Thoracic aorta (tissue), 2 donors: ENCODE measurements around the gene KCNK15. TPM values are rescaled to one million over a fixed set of nuclear protein-coding genes. Genes with fewer than 3 reads are reported as not detected.
A peak's percentile ranks its signal among the peaks of the same experiment; 100 is the strongest.

ENCODE experiments used
- ATAC-seq: fragments of 150-250 bp; one replicate; pipeline ENCODE4 v1.8.0; 2017; ENCODE audit warnings: low read depth; ENCODE audit not compliant: insufficient number of reproducible peaks, low FRiP score
- DNase-seq: peaks from one replicate; pipeline ENCODE4 v3.0.0-alpha.2; 2020; ENCODE audit warnings: low spot score
- H3K27ac ChIP-seq, 2 donors: fragments of 200-600 bp; sonication (generic); 1 replicate in 1 of 2; 2 replicates in 1 of 2; pipeline ENCODE4 v1.5.1; 2016; ENCODE audit warnings: mild to moderate bottlenecking in 2 of 2, moderate library complexity in 2 of 2
- H3K27me3 ChIP-seq: fragments of 200-600 bp; sonication (generic); replicated peaks from 2 replicates; pipeline ENCODE4 v1.6.0; 2016; ENCODE audit warnings: mild to moderate bottlenecking; ENCODE audit not compliant: insufficient read depth
- H3K36me3 ChIP-seq: fragments of 200-600 bp; sonication (generic); one replicate; pipeline ENCODE4 v1.5.1; 2016
- H3K4me1 ChIP-seq, 2 donors: fragments of 200-600 bp; sonication (generic); 1 replicate in 1 of 2; 2 replicates in 1 of 2; pipeline versions ENCODE4 v1.5.1 to v1.6.0; 2016; ENCODE audit warnings: low read depth in 2 of 2, mild to moderate bottlenecking in 1 of 2; ENCODE audit not compliant: control insufficient read depth in 1 of 2
- H3K4me3 ChIP-seq: fragments of 200-600 bp; sonication (generic); 2 replicates; pipeline ENCODE4 v1.5.1; 2016; ENCODE audit warnings: mild to moderate bottlenecking
- H3K9me3 ChIP-seq: fragments of 200-600 bp; sonication (generic); 2 replicates; pipeline ENCODE4 v1.5.1; 2016
- total RNA-seq, 2 donors: library from RNA; depleted of rRNA; stranded (reverse); fragments of >200 nt; gene quantifications; one replicate each; pipeline versions ENCODE4 v1.1.0 to v1.2.3, GENCODE V29; 2016
- TF ChIP-seq, protein P1 (sequence below): fragments of 200-600 bp; sonication (generic); IDR thresholded peaks from one replicate; pipeline ENCODE4 v1.5.1; 2019; ENCODE audit warnings: antibody characterized with exemption

The KCNK15 gene
- total RNA-seq, 2 donors from 2014 or later, result 26.3 to 60.0 TPM

DNA sequence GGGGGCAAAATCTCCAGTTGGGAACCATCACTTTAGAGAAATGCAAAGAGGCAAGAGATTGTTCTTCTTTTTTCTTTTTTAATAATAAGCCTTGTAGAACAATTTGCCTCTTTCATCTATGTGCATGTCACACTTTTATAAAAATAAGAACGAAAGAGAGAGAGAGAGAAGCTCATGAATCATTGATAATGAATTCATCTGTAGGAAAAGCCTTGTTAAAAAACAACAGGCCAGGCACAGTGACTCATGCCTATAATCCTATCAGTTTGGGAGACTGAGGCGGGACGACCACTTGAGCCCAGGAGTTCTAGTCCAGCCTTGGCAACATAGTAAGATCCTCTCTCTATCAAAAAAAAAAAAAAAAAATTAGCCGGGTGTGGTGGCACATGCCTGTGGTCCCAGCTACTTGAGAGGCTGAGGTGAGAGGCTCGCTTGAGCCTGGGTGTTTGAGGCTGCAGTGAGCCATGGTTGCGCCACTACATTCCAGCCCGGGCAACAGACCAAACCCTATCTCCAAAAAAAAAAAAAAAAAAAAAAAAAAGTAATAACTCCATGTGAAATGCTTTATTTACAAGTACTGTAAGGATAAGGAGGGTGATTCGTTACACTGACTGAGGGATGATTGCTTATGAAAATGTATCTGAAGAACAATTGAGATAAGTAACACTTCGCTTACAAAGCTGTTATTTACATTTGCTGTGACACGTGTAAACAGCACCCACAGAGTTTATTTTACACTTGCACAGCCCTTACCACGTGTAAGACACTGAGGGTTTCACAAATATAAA lies 24.5 kb upstream of the KCNK15 start:
- H3K9me3 ChIP-seq, result no peaks in the 10 kb centered on the region
- ATAC-seq, result peak; percentile 30
- no peak overlapping the region for H3K4me3 ChIP-seq
- H3K27me3 ChIP-seq, result no peaks in the 10 kb centered on the region
- DNase-seq, result no peak
- H3K4me1 ChIP-seq, result peaks cover 35 to 83% of the 10 kb centered on the region in 2 donors
- H3K27ac ChIP-seq, result peak overlapping the region; percentile 97 to 99
- TF ChIP-seq, protein P1, sequence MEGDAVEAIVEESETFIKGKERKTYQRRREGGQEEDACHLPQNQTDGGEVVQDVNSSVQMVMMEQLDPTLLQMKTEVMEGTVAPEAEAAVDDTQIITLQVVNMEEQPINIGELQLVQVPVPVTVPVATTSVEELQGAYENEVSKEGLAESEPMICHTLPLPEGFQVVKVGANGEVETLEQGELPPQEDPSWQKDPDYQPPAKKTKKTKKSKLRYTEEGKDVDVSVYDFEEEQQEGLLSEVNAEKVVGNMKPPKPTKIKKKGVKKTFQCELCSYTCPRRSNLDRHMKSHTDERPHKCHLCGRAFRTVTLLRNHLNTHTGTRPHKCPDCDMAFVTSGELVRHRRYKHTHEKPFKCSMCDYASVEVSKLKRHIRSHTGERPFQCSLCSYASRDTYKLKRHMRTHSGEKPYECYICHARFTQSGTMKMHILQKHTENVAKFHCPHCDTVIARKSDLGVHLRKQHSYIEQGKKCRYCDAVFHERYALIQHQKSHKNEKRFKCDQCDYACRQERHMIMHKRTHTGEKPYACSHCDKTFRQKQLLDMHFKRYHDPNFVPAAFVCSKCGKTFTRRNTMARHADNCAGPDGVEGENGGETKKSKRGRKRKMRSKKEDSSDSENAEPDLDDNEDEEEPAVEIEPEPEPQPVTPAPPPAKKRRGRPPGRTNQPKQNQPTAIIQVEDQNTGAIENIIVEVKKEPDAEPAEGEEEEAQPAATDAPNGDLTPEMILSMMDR, result no peak
- peaks cover 25% of the 10 kb centered on the region for H3K36me3 ChIP-seq

DNA sequence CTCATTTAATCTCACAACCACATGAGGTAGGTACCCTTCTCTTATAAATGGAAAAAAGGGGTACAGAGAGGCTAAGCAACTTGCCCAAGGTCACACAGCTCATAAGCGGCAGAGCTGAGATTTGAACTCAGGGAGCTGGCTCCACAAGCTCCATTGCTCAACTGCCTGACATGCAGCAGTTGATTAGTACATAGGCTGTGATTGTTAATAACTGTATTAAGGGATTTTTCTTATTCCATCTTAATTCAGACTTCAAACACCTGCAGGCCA lies 23.9 kb upstream of the KCNK15 start:
- Histone ChIP-seq H3K4me3 (no peak overlapping the region), H3K4me1 (peaks cover 35 to 83% of the 10 kb centered on the region in 2 donors), H3K36me3 (peaks cover 25% of the 10 kb centered on the region), H3K9me3 (no peaks in the 10 kb centered on the region), H3K27ac (peak overlapping the region; percentile 97 to 99), H3K27me3 (no peaks in the 10 kb centered on the region)
- DNase-seq (no peak), ATAC-seq (no peak)
- TF ChIP-seq, protein P1, result no peak

DNA sequence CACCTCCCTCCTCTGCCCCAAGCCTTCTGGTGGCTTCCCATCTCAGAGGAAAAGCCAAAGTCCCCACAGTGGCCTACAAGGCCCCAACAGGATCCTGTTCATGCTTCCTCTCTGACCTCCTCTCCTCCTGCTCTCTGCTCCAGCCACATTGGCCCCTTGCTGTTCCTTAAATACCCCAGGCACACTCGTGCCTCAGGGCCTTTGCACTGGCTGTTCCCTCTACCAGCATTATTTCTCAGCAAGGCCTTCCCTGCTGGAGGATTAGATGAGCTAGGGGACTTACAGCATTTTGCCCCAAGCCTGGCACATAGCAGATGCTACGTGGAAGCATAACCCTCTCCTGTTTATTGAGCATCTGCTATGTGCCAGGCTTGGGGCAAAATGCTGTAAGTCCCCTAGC lies 22.7 kb upstream of the KCNK15 start:
- Histone ChIP-seq H3K4me3 (no peak overlapping the region), H3K36me3 (peaks cover 25% of the 10 kb centered on the region), H3K27me3 (no peaks in the 10 kb centered on the region), H3K9me3 (no peaks in the 10 kb centered on the region), H3K4me1 (peaks cover 25 to 72% of the 10 kb centered on the region in 2 donors), H3K27ac (peak overlapping the region; percentile 53 to 97)
- DNase-seq (no peak), ATAC-seq (no peak)
- TF ChIP-seq, protein P1, result no peak

DNA sequence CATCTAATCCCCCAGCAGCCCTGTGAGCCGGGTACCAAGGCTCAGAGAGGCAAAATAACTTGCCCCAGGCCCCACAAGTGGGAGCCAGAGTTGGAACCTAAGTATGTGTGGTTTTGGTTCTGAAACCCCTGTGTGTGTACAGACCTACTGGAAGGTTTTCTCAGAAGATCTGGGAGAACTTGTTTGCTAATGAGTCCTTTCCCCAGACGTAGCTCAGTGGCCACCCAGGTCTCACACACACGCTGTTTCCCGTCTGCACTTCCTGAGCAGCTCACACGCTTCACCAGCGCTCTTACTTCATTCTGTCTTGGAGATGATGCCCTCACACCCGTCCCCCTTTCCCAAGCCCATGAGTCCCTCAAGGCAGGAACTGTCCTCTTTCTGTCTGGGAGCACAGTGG lies 22.3 kb upstream of the KCNK15 start:
- Histone ChIP-seq H3K27ac (peak overlapping the region; percentile 53 to 97), H3K4me1 (peaks cover 21 to 71% of the 10 kb centered on the region in 2 donors), H3K4me3 (no peak overlapping the region), H3K36me3 (peaks cover 25% of the 10 kb centered on the region), H3K9me3 (no peaks in the 10 kb centered on the region), H3K27me3 (no peaks in the 10 kb centered on the region)
- no peak for ATAC-seq
- TF ChIP-seq, protein P1, result no peak
- no peak for DNase-seq

DNA sequence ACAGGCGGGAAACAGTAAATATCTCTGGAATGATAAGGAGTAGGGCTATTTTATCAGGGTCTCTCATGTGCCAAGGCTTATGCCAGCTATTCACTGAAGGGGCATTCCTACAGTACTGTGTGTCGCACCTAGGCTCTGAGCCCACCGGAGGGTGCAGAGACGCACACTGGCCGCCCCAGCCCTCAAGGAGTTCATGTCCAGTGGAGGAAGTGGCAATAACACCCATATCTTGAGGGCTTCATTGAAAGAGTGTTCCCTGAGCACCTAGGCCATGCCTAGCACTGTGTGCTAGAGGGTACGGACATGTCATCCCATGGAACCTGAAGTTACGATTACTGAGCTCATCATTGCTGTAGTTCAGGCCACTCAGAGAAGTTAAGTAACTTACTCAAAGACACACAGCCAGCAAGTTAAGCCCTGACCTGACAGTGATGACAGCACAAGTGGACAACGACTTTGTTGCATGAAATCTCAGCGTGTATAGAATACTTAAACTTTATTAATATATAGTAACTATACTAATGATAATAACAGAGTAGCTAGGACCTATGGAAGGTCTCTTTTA lies 21.8 kb upstream of the KCNK15 start:
- Histone ChIP-seq H3K4me1 (peaks cover 19 to 70% of the 10 kb centered on the region in 2 donors), H3K27ac (peak overlapping the region; percentile 53 to 97), H3K36me3 (peaks cover 25% of the 10 kb centered on the region), H3K27me3 (no peaks in the 10 kb centered on the region), H3K9me3 (no peaks in the 10 kb centered on the region), H3K4me3 (no peak overlapping the region)
- DNase-seq (no peak), ATAC-seq (no peak)
- TF ChIP-seq, protein P1, result no peak
